Inflammatory macrophage treated with lipopolysaccharide for 4 hours (primary cell): ENCODE data around the gene GNAT3.

Experiments used
- DNase-seq: peaks from one replicate; pipeline ENCODE4 v3.0.0-alpha.2; 2020

The GNAT3 gene

GRCh38 chr7:80460857-80461256 lies 51.0 kb downstream of the GNAT3 start:
- DNase-seq, result no peak

- no peak for DNase-seq
Measured at GRCh38 chr7:80459776-80460510, 51.9 kb downstream of the GNAT3 start.

GRCh38 chr7:80458822-80459725 lies 52.8 kb downstream of the GNAT3 start:
- DNase-seq, result no peak

- peak; percentile 44 for DNase-seq
Measured at GRCh38 chr7:80453699-80454340, 58.0 kb downstream of the GNAT3 start.

- DNase-seq, result no peak
Measured at GRCh38 chr7:80450621-80451308, 61.1 kb downstream of the GNAT3 start.

GRCh38 chr7:80449836-80450235 lies 62.0 kb downstream of the GNAT3 start:
- DNase-seq, result no peak

GRCh38 chr7:80445351-80445750 lies 66.5 kb downstream of the GNAT3 start:
- no peak for DNase-seq

- peak; percentile 71 for DNase-seq
Measured at GRCh38 chr7:80444811-80445210, 67.1 kb downstream of the GNAT3 start.

- DNase-seq, result peak; percentile 90
Measured at GRCh38 chr7:80443325-80443724, 68.5 kb downstream of the GNAT3 start.

- DNase-seq, result no peak
Measured at GRCh38 chr7:80440883-80441282, 71.0 kb downstream of the GNAT3 start.

- DNase-seq, result peak; percentile 83
Measured at GRCh38 chr7:80439894-80440821, 71.7 kb downstream of the GNAT3 start.

GRCh38 chr7:80435521-80435920 lies 76.3 kb downstream of the GNAT3 start:
- DNase-seq, result no peak

GRCh38 chr7:80434047-80434446 lies 77.8 kb downstream of the GNAT3 start:
- no peak for DNase-seq

GRCh38 chr7:80432166-80432565 lies 79.7 kb downstream of the GNAT3 start:
- no peak for DNase-seq

- no peak for DNase-seq
Measured at GRCh38 chr7:80429181-80429580, 82.7 kb downstream of the GNAT3 start.

GRCh38 chr7:80428161-80429054 lies 83.5 kb downstream of the GNAT3 start:
- peak; percentile 56 for DNase-seq

- DNase-seq, result no peak
Measured at GRCh38 chr7:80427218-80427617, 84.6 kb downstream of the GNAT3 start.

GRCh38 chr7:80420876-80421275 lies 91.0 kb downstream of the GNAT3 start:
- DNase-seq, result no peak

- no peak for DNase-seq
Measured at GRCh38 chr7:80417211-80417793, 94.6 kb downstream of the GNAT3 start.

- no peak for DNase-seq
Measured at GRCh38 chr7:80415522-80415921, 96.3 kb downstream of the GNAT3 start.
